AG08396 (cell line): ENCODE results near the gene SARDH.

ENCODE experiments used
- DNase-seq: peaks from one replicate; pipeline ENCODE4 v3.0.0; 2012; ENCODE audit warnings: low spot score, mixed read lengths

Gene SARDH

GRCh38 chr9:133702798-133703590, 35.2 kb downstream of the SARDH start:
- DNase-seq = no peak

- no peak for DNase-seq
Measured at GRCh38 chr9:133701981-133702797, 36.0 kb downstream of the SARDH start.

- DNase-seq = no peak
Measured at GRCh38 chr9:133701321-133701980, 36.7 kb downstream of the SARDH start.

DNA sequence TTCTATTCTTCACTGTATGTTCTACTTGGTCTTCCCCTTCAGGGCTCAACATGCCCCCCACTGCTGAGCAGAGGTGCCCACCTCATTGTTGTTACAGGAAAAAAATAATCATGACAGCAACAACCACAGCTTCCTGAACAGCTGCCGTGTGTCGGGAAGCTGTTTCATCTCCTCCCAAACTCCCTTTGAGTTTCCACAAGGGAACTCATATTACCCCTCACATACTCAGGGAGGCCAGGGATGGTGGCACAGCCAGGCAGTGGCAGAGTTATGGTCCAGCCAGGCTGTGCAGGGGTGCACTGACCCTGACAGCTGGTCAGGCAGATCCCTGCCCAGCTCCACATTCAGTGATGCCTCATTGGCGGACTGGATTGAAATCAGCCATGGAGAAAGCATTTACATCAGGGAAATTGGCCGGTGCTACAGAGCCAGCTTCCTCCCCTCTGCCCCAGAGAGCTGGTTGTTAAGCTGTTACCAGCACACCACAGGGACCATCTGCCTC, 37.3 kb downstream of the SARDH start:
- no peak for DNase-seq

DNA sequence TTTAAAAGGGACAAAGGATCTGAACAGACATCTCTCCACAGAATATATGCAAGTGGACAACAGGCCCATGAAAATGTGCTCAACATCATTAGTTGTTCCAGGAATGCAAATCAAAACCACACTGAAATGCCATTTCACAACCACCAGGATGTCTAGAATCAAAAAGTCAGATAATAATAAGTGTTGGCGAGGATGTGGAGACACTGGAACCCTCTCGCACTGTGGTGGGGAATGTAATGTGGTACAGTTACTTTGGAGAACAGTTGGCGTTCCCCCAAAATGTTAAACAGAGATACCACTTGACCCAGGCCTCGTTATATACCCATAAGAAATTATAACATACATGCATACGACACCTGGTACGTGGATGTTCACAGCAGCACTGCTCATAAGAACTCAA, 38.6 kb downstream of the SARDH start:
- no peak for DNase-seq

- DNase-seq = no peak
Measured at GRCh38 chr9:133696071-133696472, 42.1 kb downstream of the SARDH start.

GRCh38 chr9:133694686-133695085, 43.5 kb downstream of the SARDH start:
- DNase-seq = no peak

- DNase-seq = no peak
Measured at GRCh38 chr9:133693703-133694529, 44.2 kb downstream of the SARDH start.

- no peak for DNase-seq
Measured at GRCh38 chr9:133693116-133693515, 45.0 kb downstream of the SARDH start.

DNA sequence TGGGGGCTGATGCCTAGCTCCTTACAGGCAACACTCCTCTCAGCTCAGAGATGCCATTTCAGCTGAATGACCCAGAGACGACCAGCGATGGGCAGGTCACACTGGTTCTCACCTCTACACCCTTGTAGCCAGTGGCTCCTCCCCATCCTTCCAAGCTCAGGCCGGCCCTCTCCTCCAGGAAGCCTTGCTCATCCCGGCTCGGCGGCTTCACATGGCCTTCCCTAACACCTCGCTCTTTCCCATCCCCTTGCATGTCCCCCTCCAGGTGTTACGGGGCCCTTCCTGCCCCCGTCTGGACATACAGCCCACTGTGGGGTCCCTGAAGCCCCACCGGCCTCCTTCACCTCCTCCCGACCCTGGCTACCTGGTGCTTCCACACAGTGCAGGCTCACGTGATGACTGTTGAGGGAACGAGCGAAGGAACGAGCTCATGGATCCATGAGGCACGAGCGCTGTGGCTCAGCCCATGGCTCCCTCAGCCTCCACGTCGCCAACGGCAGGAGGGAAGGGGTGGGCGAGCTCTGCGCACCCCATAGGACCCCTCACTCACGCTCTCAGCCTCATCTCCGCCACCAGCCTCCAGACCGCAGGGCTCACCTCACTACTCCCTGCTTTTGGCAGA, 45.7 kb downstream of the SARDH start:
- no peak for DNase-seq

- no peak for DNase-seq
Measured at GRCh38 chr9:133691626-133692363, 46.4 kb downstream of the SARDH start.

- DNase-seq = no peak
Measured at GRCh38 chr9:133691191-133691590, 47.0 kb downstream of the SARDH start.

- DNase-seq = no peak
Measured at GRCh38 chr9:133690081-133690561, 48.0 kb downstream of the SARDH start.

- DNase-seq = no peak
Measured at GRCh38 chr9:133689151-133689763, 48.9 kb downstream of the SARDH start.

DNA sequence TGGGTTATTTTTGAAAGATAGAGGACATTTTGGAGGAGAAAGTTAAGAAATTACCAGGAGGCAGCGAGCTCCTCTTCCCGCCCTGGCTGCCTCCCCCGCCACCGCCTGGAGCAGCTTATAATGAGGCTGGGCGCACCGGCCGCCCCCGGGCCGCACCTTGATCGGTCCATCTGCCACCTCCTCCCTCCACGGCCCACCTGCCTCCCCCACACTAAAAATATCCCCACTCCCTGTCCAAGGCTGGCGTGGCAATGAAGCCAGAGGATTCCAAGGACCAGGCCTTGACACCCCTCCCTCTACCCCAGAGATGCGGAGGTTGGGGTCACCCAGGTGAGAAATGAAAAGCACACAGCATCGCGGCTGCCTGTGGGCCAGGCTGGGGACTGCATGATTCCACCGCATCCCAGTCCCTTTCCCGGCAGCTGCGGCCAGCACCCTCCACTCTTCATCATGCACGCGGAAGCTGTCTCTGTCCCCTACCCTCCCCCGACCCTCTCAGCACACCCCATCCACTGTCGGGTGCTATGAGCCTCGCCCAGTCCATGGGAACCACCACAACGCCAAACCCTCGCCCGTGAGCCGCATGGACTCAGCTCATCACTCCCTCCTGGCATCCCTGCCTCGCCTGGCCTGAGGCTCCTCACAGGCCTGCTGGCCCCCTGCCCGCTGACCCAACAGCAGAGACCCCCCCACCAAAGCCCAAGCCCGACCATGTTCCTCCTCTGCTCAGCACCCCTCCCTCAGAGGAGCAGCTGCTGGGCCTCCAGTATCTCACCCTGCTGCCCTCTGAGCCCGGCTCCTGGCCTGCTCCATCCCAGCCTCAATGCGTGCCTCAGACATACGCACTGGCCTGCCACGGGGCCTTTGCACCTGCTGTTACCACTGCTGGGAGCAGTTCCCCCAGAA, 50.0 kb downstream of the SARDH start:
- DNase-seq = no peak

- no peak for DNase-seq
Measured at GRCh38 chr9:133686642-133687575, 51.2 kb downstream of the SARDH start.
